SK-N-SH (cell line): Measurements from ENCODE around the gene SCARF2. TPM values are rescaled to one million over a fixed set of nuclear protein-coding genes. Genes with fewer than 3 reads are reported as not detected.

Experiments
- CTCF ChIA-PET: fragments of 300-600, 350-600 bp; formaldehyde crosslinking; extraction: SDS; loops from one replicate; lab custom pipeline; 2021; lab: Yijun Ruan, JAX
- POLR2A ChIA-PET: fragments of 350-600 bp; sonication (Branson Sonifier 250); formaldehyde crosslinking; extraction: SDS; loops from one replicate; lab custom pipeline; 2020; ENCODE audit warnings: antibody characterized with exemption, inconsistent platforms; lab: Yijun Ruan, JAX
- DNase-seq: peaks from one replicate; pipeline ENCODE4 v3.0.0; 2012
- H2AFZ ChIP-seq: fragments of 200-600 bp; sonication (generic); 2 replicates; pipeline ENCODE4 v1.8.1; 2016; ENCODE audit warnings: antibody characterized with exemption, mild to moderate bottlenecking, low read depth
- H3F3A ChIP-seq: fragments of 200-600 bp; sonication (generic); replicated peaks from 2 replicates; pipeline ENCODE3; 2016; ENCODE audit warnings: antibody characterized with exemption, mild to moderate bottlenecking; ENCODE audit not compliant: insufficient read depth
- H3K27ac ChIP-seq, 2 experiments: fragments of 200-500 bp in 1 of 2; fragments of 200-600 bp in 1 of 2; sonication (Bioruptor generic) in 1 of 2; sonication (generic), shearing (Covaris generic) in 1 of 2; 2 replicates each; pipeline versions ENCODE4 v1.5.1 to v1.6.1; 2014 to 2016; ENCODE audit warnings: low read depth in 2 of 2, inconsistent platforms in 1 of 2, low read length in 1 of 2, mild to moderate bottlenecking in 1 of 2, mixed read lengths in 1 of 2
- H3K27me3 ChIP-seq: fragments of 200-600 bp; sonication (generic), shearing (Covaris generic); 2 replicates; pipeline ENCODE4 v1.6.1; 2016; ENCODE audit warnings: mixed run types; ENCODE audit not compliant: insufficient read depth
- H3K36me3 ChIP-seq, 2 experiments: fragments of 200-500 bp in 1 of 2; fragments of 200-600 bp in 1 of 2; sonication (Bioruptor generic) in 1 of 2; sonication (generic) in 1 of 2; replicated peaks in 1 of 2; 2 replicates each; pipeline versions ENCODE3 to v1.5.1; 2014 to 2016; ENCODE audit warnings: low read length in 1 of 2, mild to moderate bottlenecking in 1 of 2; ENCODE audit not compliant: insufficient read depth in 2 of 2, control insufficient read depth in 1 of 2
- H3K4me1 ChIP-seq, 2 experiments: fragments of 200-500 bp in 1 of 2; fragments of 200-600 bp in 1 of 2; sonication (Bioruptor generic) in 1 of 2; sonication (generic), shearing (Covaris generic) in 1 of 2; 2 replicates each; pipeline versions ENCODE4 v1.5.1 to v1.6.1; 2014 to 2016; ENCODE audit warnings: low read depth in 1 of 2, low read length in 1 of 2, mixed run types in 1 of 2; ENCODE audit not compliant: insufficient read depth in 2 of 2, control insufficient read depth in 1 of 2
- H3K4me2 ChIP-seq: fragments of 200-600 bp; sonication (generic), shearing (Covaris generic); 2 replicates; pipeline ENCODE4 v1.6.1; 2017; ENCODE audit warnings: mixed run types
- H3K4me3 ChIP-seq, 2 experiments: fragments of 200-500 bp in 1 of 2; fragments of 200-600 bp in 1 of 2; sonication (Bioruptor generic) in 1 of 2; sonication (generic), shearing (Covaris generic) in 1 of 2; 2 replicates each; pipeline versions ENCODE4 v1.5.1 to v1.8.1; 2014 to 2016; ENCODE audit warnings: low read depth in 2 of 2, inconsistent platforms in 1 of 2, low read length in 1 of 2, mild to moderate bottlenecking in 1 of 2, mixed read lengths in 1 of 2, moderate library complexity in 1 of 2
- H3K79me2 ChIP-seq: fragments of 200-600 bp; sonication (generic); 2 replicates; pipeline ENCODE4 v1.8.1; 2017; ENCODE audit warnings: mild to moderate bottlenecking; ENCODE audit not compliant: insufficient read depth
- H3K9ac ChIP-seq: fragments of 200-600 bp; sonication (generic); 2 replicates; pipeline ENCODE4 v1.6.1; 2017; ENCODE audit warnings: mixed run types
- H3K9me2 ChIP-seq: fragments of 200-600 bp; sonication (generic); 2 replicates; pipeline ENCODE4 v1.6.1; 2017; ENCODE audit warnings: mixed run types
- H3K9me3 ChIP-seq: fragments of 200-600 bp; sonication (generic); 2 replicates; pipeline ENCODE4 v1.6.1; 2017; ENCODE audit warnings: mixed run types, mild to moderate bottlenecking, moderate library complexity
- H4K20me1 ChIP-seq: fragments of 200-600 bp; sonication (generic); 2 replicates; pipeline ENCODE4 v1.6.1; 2017; ENCODE audit warnings: mild to moderate bottlenecking, mixed run types; ENCODE audit not compliant: insufficient read depth
- CHD2 ChIP-seq: fragments of 150-350 bp; IDR thresholded peaks from 2 replicates; pipeline ENCODE4 v1.6.1; 2018; ENCODE audit warnings: low read length; ENCODE audit not compliant: partially characterized antibody
- EP300 ChIP-seq, 2 experiments: IDR thresholded peaks; 2 replicates each; pipeline versions ENCODE4 v1.4.0 to v1.6.1; 2012; ENCODE audit warnings: borderline replicate concordance in 1 of 2, low read depth in 1 of 2, low read length in 1 of 2
- EZH2phosphoT487 ChIP-seq: fragments of 200-600 bp; sonication (generic); IDR thresholded peaks from 2 replicates; pipeline ENCODE4 v1.6.1; 2017; ENCODE audit warnings: low read depth, mixed run types, mild to moderate bottlenecking, antibody characterized with exemption, moderate library complexity, borderline replicate concordance
- FOXJ3 ChIP-seq: sonication (generic); formaldehyde crosslinking; IDR thresholded peaks from 2 replicates; pipeline ENCODE4 v1.5.1; 2020; ENCODE audit warnings: mild to moderate bottlenecking, missing genetic modification reagents
- GABPA ChIP-seq: IDR thresholded peaks from 2 replicates; pipeline ENCODE4 v1.4.0; 2012; ENCODE audit warnings: low read depth, mild to moderate bottlenecking
- IRF3 ChIP-seq: fragments of 150-350 bp; IDR thresholded peaks from 2 replicates; pipeline ENCODE4 v1.6.1; 2016; ENCODE audit warnings: mild to moderate bottlenecking, low read depth, low read length
- JUND ChIP-seq: IDR thresholded peaks from 2 replicates; pipeline ENCODE4 v1.4.0; 2012
- MAX ChIP-seq: IDR thresholded peaks from 2 replicates; pipeline ENCODE4 v1.4.0; 2012; ENCODE audit warnings: low read depth
- MEF2A ChIP-seq: IDR thresholded peaks from 2 replicates; pipeline ENCODE4 v1.4.0; 2012; ENCODE audit warnings: low read depth, borderline replicate concordance
- NRF1 ChIP-seq: IDR thresholded peaks from 2 replicates; pipeline ENCODE4 v1.6.1; 2012; ENCODE audit warnings: low read depth, mild to moderate bottlenecking, low read length
- POLR2AphosphoS5 ChIP-seq: IDR thresholded peaks from 2 replicates; pipeline ENCODE4 v1.6.1; 2012; ENCODE audit warnings: low read depth, low read length
- REST ChIP-seq: IDR thresholded peaks from 2 replicates; pipeline ENCODE4 v1.6.1; 2012; ENCODE audit warnings: mild to moderate bottlenecking, low read depth, low read length, moderate library complexity
- TCF12 ChIP-seq: IDR thresholded peaks from 2 replicates; pipeline ENCODE4 v1.4.0; 2012
- USF1 ChIP-seq: IDR thresholded peaks from 2 replicates; pipeline ENCODE4 v1.4.0; 2012; ENCODE audit warnings: low read depth, borderline replicate concordance
- USF2 ChIP-seq: fragments of 150-350 bp; IDR thresholded peaks from 2 replicates; pipeline ENCODE4 v1.6.1; 2017; ENCODE audit warnings: antibody characterized with exemption, low read length, low read depth, borderline replicate concordance
- YY1 ChIP-seq: IDR thresholded peaks from 2 replicates; pipeline ENCODE4 v1.4.0; 2012; ENCODE audit warnings: low read depth, mild to moderate bottlenecking
- ZBTB33 ChIP-seq: IDR thresholded peaks from 2 replicates; pipeline ENCODE4 v1.4.0; 2012; ENCODE audit warnings: low read depth, borderline replicate concordance
- WGBS: methylation state at CpG from one replicate; pipeline ENCODE4 v1.1.6; 2017; ENCODE audit warnings: low lambda C conversion rate; 5-methylcytosine and 5-hydroxymethylcytosine counted together
- polyA plus RNA-seq, 3 experiments: library from polyadenylated mRNA; depleted of rRNA; stranded (reverse); fragments of >200 nt; gene quantifications; 2 replicates each; pipeline ENCODE4 v1.2.3, GENCODE V29; 2012

The SCARF2 gene
- polyA plus RNA-seq, 1 of the 3 experiments (the other 2 are of a cell fraction): 49.0 TPM

- TF ChIP-seq YY1: no peak
- TF ChIP-seq CHD2: no peak
- no peak for TF ChIP-seq ZBTB33
- no peak for TF ChIP-seq USF1
- TF ChIP-seq MEF2A: no peak
- TF ChIP-seq MAX: no peak
- no peak for TF ChIP-seq EZH2phosphoT487
These were observed 4.2 kb upstream of the SCARF2 start (continued) for GRCh38 chr22:20441631-20442484.

GRCh38 chr22:20440637-20441591 lies 3.3 kb upstream of the SCARF2 start:
- Histone ChIP-seq H3K9me3 (no peaks in the 10 kb centered on the region), H3K4me2 (no peak overlapping the region), H3K9ac (no peak overlapping the region), H3K27ac (no peak overlapping the region), H3K4me3 (no peak overlapping the region), H3K79me2 (peaks cover 16% of the 10 kb centered on the region), H3K27me3 (no peaks in the 10 kb centered on the region), H3K4me1 (peaks cover 7 to 14% of the 10 kb centered on the region in 2 experiments; a peak in 2 of 4 replicates), H3K9me2 (no peaks in the 10 kb centered on the region), H3F3A (peaks cover 7% of the 10 kb centered on the region), H3K36me3 (peaks cover 5 to 7% of the 10 kb centered on the region in 2 experiments), H2AFZ (no peak overlapping the region), H4K20me1 (peaks cover 2% of the 10 kb centered on the region)
- ChIA-PET CTCF (interaction anchor here (0.8 to 4.2 kb wide), 4 partner anchors 13 to 23 kb away, joined by 3 to 21 read pairs (median 6); no protein-coding TSS in a partner anchor), POLR2A (no interaction called here)
- DNase-seq: no peak
- 76% methylated on average over 5 of the region's 13 CpGs for WGBS
- TF ChIP-seq REST (no peak), NRF1 (no peak), EZH2phosphoT487 (no peak), USF2 (no peak), POLR2AphosphoS5 (no peak), IRF3 (no peak), EP300 (IDR thresholded peaks at IDR 0.05; ENCODE audit: borderline replicate concordance in 1 of 2, low read depth in 1 of 2, low read length in 1 of 2) (no peak), TCF12 (no peak), USF1 (no peak), FOXJ3 (CRISPR knock-in tag) (no peak), GABPA (no peak), JUND (no peak)
